Measurements from ENCODE around the gene KLF3. TPM values are rescaled to one million over a fixed set of nuclear protein-coding genes. Genes with fewer than 3 reads are reported as not detected.

The KLF3 gene
- total RNA-seq, 1 experiment from 2014 or later: 14.6 TPM

DNA sequence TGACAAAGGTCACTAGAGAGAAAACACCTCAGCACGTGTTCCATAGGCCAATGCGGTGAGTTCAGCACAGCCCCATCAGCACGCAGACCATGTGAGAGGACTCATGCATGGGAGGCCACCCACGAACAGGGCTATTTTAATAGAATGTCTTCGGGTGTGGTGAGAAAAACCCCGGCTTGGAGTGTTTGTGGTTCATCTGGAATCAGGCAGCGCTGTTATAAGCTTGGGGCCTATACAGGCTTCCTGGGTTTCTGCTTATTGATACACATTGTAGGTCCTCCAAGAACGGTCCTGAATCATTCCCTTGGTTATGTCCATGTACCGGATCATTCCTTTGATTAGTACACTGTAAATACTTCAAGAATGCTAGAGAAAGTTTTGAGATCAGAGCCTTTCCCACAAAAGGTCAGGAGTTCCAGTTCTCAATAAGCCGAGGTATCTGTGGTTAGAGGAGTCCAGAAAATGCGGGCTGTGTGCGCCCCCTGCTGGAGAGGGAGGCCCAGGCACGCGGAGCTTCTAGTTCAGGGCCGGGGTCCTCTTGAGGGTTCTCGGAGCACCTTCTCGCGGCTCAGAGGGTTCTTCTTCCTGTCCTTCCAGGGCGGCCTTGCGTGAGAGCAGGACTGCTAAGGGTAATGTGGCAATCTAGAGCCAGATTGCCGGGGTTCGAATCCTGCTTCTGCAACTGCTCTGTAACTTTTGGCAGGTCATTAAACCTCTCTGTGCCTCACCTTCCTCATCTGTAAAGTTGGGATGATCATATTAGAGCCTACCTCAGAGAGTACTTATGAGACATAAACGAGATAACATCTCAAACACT lies 67.0 kb downstream of the KLF3 start:
- ATAC-seq: peak; percentile 67
- H3K27me3 ChIP-seq (ENCODE audit: low read length): no peaks in the 10 kb centered on the region
- intact Hi-C loops (cut with micrococcal nuclease): loop anchor here (1.0 to 2.0 kb wide), 3 partner anchors 411 to 668 kb away; no protein-coding TSS in a partner anchor
- no peaks in the 10 kb centered on the region for H4K20me1 ChIP-seq (ENCODE audit: low read length)
- no peaks in the 10 kb centered on the region; the same call in 1 of the 2 replicates for H3K36me3 ChIP-seq (ENCODE audit: low read depth, low read length)
- DNase-seq: peak; percentile 73
- peak overlapping the region; percentile 38; the same call in 1 of the 2 replicates for H2AFZ ChIP-seq (ENCODE audit: low read length)
- no peaks in the 10 kb centered on the region for H3K79me2 ChIP-seq (ENCODE audit: low read length)
- H3K4me2 ChIP-seq (ENCODE audit: low read length): 0 out of 2 replicates have a peak overlapping the region, but pooled peaks have one; percentile 14
- no peak overlapping the region for H3K9ac ChIP-seq (ENCODE audit: low read length)
- H3K9me2 ChIP-seq (replicated peaks; ENCODE audit: low read length): no peaks in the 10 kb centered on the region
- peaks cover 18% of the 10 kb centered on the region for H3K4me1 ChIP-seq (ENCODE audit: insufficient read depth, low read length)
- no peak overlapping the region for H3K4me3 ChIP-seq (ENCODE audit: low read length)
- H3F3A ChIP-seq (ENCODE audit: low read length, unreplicated experiment): no peaks in the 10 kb centered on the region
- ChIA-PET POLR2A (ENCODE audit: unreplicated experiment) (interaction anchor here (0.6 kb wide), 1 partner anchor 44 kb away, joined by 4 read pairs; no protein-coding TSS in a partner anchor), CTCF (no interaction called here)
- H3K9me3 ChIP-seq (ENCODE audit: low read length): no peaks in the 10 kb centered on the region
- BruUV-seq (replicated peaks): no TSS peak
- no peak overlapping the region for H3K27ac ChIP-seq (ENCODE audit: low read length)
- TF ChIP-seq, protein P1, sequence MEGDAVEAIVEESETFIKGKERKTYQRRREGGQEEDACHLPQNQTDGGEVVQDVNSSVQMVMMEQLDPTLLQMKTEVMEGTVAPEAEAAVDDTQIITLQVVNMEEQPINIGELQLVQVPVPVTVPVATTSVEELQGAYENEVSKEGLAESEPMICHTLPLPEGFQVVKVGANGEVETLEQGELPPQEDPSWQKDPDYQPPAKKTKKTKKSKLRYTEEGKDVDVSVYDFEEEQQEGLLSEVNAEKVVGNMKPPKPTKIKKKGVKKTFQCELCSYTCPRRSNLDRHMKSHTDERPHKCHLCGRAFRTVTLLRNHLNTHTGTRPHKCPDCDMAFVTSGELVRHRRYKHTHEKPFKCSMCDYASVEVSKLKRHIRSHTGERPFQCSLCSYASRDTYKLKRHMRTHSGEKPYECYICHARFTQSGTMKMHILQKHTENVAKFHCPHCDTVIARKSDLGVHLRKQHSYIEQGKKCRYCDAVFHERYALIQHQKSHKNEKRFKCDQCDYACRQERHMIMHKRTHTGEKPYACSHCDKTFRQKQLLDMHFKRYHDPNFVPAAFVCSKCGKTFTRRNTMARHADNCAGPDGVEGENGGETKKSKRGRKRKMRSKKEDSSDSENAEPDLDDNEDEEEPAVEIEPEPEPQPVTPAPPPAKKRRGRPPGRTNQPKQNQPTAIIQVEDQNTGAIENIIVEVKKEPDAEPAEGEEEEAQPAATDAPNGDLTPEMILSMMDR (conservative IDR thresholded peaks at IDR 0.05; ENCODE audit: low read depth, low read length): peak; percentile 94
- no peak for TF ChIP-seq EZH2phosphoT487 (IDR thresholded peaks at IDR 0.05; ENCODE audit: borderline replicate concordance, low read length)

DNA sequence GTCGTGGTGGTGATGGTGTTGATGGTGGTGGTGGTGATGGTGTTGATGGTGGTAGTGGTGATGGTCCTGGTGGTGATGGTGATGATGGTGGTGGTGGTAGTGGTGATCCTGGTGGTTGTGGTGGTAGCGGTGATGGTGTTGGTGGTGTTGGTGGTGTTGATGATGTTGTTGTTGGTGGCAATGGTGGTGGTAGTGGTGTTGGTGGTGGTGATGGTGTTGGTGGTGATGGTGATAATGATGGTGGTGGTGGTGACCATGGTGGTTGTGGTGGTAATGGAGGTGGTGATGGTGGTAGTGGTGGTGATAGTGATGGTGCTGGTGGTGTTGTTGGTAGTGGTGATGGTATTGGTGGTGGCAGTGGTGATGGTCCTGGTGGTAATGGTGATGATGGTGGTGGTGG lies 69.7 kb downstream of the KLF3 start:
- DNase-seq: no peak
- Histone ChIP-seq H3K9me3 (ENCODE audit: low read length) (no peaks in the 10 kb centered on the region), H3K79me2 (ENCODE audit: low read length) (no peaks in the 10 kb centered on the region), H3K9ac (ENCODE audit: low read length) (no peak overlapping the region), H3K4me2 (ENCODE audit: low read length) (no peak overlapping the region), H2AFZ (ENCODE audit: low read length) (no peak overlapping the region), H3K4me3 (ENCODE audit: low read length) (no peak overlapping the region), H3K27ac (ENCODE audit: low read length) (no peak overlapping the region), H4K20me1 (ENCODE audit: low read length) (no peaks in the 10 kb centered on the region), H3K27me3 (ENCODE audit: low read length) (no peaks in the 10 kb centered on the region), H3K9me2 (replicated peaks; ENCODE audit: low read length) (no peaks in the 10 kb centered on the region), H3K4me1 (ENCODE audit: insufficient read depth, low read length) (peaks cover 12% of the 10 kb centered on the region), H3K36me3 (ENCODE audit: low read depth, low read length) (no peaks in the 10 kb centered on the region; the same call in 1 of the 2 replicates), H3F3A (ENCODE audit: low read length, unreplicated experiment) (no peaks in the 10 kb centered on the region)
- intact Hi-C loops (cut with micrococcal nuclease): no loop called here
- no TSS peak for BruUV-seq (replicated peaks)
- no peak for ATAC-seq
- ChIA-PET CTCF (no interaction called here), POLR2A (ENCODE audit: unreplicated experiment) (no interaction called here)
- TF ChIP-seq EZH2 (IDR thresholded peaks at IDR 0.05; ENCODE audit: low read length, unreplicated experiment) (no peak), EZH2phosphoT487 (IDR thresholded peaks at IDR 0.05; ENCODE audit: borderline replicate concordance, low read length) (no peak)
- TF ChIP-seq, protein P1 (conservative IDR thresholded peaks at IDR 0.05; ENCODE audit: low read depth, low read length): no peak

DNA sequence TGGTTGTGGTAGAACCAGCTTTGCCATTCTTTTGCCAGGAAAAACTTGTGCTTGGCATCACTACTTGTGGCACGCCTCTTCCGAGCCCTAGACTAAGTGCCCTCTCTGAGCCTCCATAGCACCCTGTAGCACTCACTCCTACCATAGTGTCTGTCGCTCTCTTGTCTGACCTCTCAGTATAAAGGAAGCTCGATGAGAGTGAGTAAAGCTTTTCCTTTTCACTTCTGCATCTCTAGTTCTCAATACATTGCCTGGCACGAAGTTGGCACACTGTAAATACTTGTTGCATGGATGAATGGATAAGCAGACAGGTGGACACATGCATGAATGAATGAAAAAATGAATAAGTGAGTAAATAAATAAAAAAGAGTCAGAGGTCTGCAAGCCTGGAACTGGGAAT lies 70.4 kb downstream of the KLF3 start:
- H3K27ac ChIP-seq (ENCODE audit: low read length): no peak overlapping the region
- H3K36me3 ChIP-seq (ENCODE audit: low read depth, low read length): no peaks in the 10 kb centered on the region; the same call in 1 of the 2 replicates
- no TSS peak for BruUV-seq (replicated peaks)
- no peaks in the 10 kb centered on the region for H3K79me2 ChIP-seq (ENCODE audit: low read length)
- no peak for DNase-seq
- H3K9me2 ChIP-seq (replicated peaks; ENCODE audit: low read length): no peaks in the 10 kb centered on the region
- TF ChIP-seq, protein P1 (conservative IDR thresholded peaks at IDR 0.05; ENCODE audit: low read depth, low read length): no peak
- TF ChIP-seq EZH2phosphoT487 (IDR thresholded peaks at IDR 0.05; ENCODE audit: borderline replicate concordance, low read length): no peak
- TF ChIP-seq EZH2 (IDR thresholded peaks at IDR 0.05; ENCODE audit: low read length, unreplicated experiment): no peak
- H3K4me3 ChIP-seq (ENCODE audit: low read length): no peak overlapping the region
- no peaks in the 10 kb centered on the region for H3F3A ChIP-seq (ENCODE audit: low read length, unreplicated experiment)
- no peak overlapping the region for H3K4me2 ChIP-seq (ENCODE audit: low read length)
- POLR2A ChIA-PET (ENCODE audit: unreplicated experiment): no interaction called here
- no peaks in the 10 kb centered on the region for H3K27me3 ChIP-seq (ENCODE audit: low read length)
- no peak for ATAC-seq
- H3K4me1 ChIP-seq (ENCODE audit: insufficient read depth, low read length): peaks cover 6% of the 10 kb centered on the region
- no peak overlapping the region for H3K9ac ChIP-seq (ENCODE audit: low read length)
- H3K9me3 ChIP-seq (ENCODE audit: low read length): no peaks in the 10 kb centered on the region
- no peaks in the 10 kb centered on the region for H4K20me1 ChIP-seq (ENCODE audit: low read length)
- CTCF ChIA-PET: no interaction called here
- H2AFZ ChIP-seq (ENCODE audit: low read length): no peak overlapping the region
- intact Hi-C loops (cut with micrococcal nuclease): no loop called here
